ENCODE results near the gene LUC7L3.
A peak's percentile ranks its signal among the peaks of the same experiment; 100 is the strongest.

Gene LUC7L3

GRCh38 chr17:50685691-50686493 lies 33.5 kb upstream of the LUC7L3 start:
- DNase-seq: no peak

GRCh38 chr17:50686494-50687199 lies 32.8 kb upstream of the LUC7L3 start:
- peak; percentile 81 for DNase-seq

GRCh38 chr17:50687200-50688066 lies 32.0 kb upstream of the LUC7L3 start:
- DNase-seq: no peak

- DNase-seq: no peak
Observed at GRCh38 chr17:50688245-50688644, 31.2 kb upstream of the LUC7L3 start.

GRCh38 chr17:50689251-50689650 lies 30.2 kb upstream of the LUC7L3 start:
- DNase-seq: no peak

GRCh38 chr17:50689956-50690886 lies 29.2 kb upstream of the LUC7L3 start:
- no peak for DNase-seq

GRCh38 chr17:50690887-50691549 lies 28.4 kb upstream of the LUC7L3 start:
- DNase-seq: no peak

- no peak for DNase-seq
Observed at GRCh38 chr17:50691550-50692447, 27.6 kb upstream of the LUC7L3 start.

- DNase-seq: no peak
Observed at GRCh38 chr17:50692448-50693035, 26.9 kb upstream of the LUC7L3 start.

- peak; percentile 51 for DNase-seq
Observed at GRCh38 chr17:50693036-50693682, 26.2 kb upstream of the LUC7L3 start.

- DNase-seq: no peak
Observed at GRCh38 chr17:50696365-50696879, 23.0 kb upstream of the LUC7L3 start.

- no peak for DNase-seq
Observed at GRCh38 chr17:50697062-50697461, 22.3 kb upstream of the LUC7L3 start.

- no peak for DNase-seq
Observed at GRCh38 chr17:50697663-50698272, 21.6 kb upstream of the LUC7L3 start.

GRCh38 chr17:50699410-50699809 lies 20.0 kb upstream of the LUC7L3 start:
- DNase-seq: no peak

GRCh38 chr17:50703162-50703561 lies 16.2 kb upstream of the LUC7L3 start:
- no peak for DNase-seq

GRCh38 chr17:50707289-50708049 lies 11.9 kb upstream of the LUC7L3 start, which contains the start of gene ANKRD40:
ANKRD40 (minus strand) TSS chr17:50707914; CDS start chr17:50707654, 260 bp downstream.
- peak; percentile 97 for DNase-seq

Measured in fibroblast of skin of scalp (primary cell).